Gastroesophageal sphincter (tissue), 3 donors: Measurements from ENCODE around the gene CIZ1.

ENCODE experiments used
- CTCF ChIP-seq, 4 experiments: fragments of 200-600 bp in 2 of 4; fragments of 450-650 bp in 2 of 4; sonication (generic) in 1 of 4; IDR thresholded peaks; one replicate each; pipeline ENCODE4 v1.5.1; 2017 to 2019; ENCODE audit warnings: antibody characterized with exemption in 4 of 4, mild to moderate bottlenecking in 2 of 4, moderate library complexity in 2 of 4
- POLR2A ChIP-seq, 2 donors: fragments of 450-650 bp; IDR thresholded peaks; one replicate each; pipeline ENCODE4 v1.6.1; 2017; ENCODE audit warnings: antibody characterized with exemption in 2 of 2, mild to moderate bottlenecking in 2 of 2, moderate library complexity in 1 of 2

DNA sequence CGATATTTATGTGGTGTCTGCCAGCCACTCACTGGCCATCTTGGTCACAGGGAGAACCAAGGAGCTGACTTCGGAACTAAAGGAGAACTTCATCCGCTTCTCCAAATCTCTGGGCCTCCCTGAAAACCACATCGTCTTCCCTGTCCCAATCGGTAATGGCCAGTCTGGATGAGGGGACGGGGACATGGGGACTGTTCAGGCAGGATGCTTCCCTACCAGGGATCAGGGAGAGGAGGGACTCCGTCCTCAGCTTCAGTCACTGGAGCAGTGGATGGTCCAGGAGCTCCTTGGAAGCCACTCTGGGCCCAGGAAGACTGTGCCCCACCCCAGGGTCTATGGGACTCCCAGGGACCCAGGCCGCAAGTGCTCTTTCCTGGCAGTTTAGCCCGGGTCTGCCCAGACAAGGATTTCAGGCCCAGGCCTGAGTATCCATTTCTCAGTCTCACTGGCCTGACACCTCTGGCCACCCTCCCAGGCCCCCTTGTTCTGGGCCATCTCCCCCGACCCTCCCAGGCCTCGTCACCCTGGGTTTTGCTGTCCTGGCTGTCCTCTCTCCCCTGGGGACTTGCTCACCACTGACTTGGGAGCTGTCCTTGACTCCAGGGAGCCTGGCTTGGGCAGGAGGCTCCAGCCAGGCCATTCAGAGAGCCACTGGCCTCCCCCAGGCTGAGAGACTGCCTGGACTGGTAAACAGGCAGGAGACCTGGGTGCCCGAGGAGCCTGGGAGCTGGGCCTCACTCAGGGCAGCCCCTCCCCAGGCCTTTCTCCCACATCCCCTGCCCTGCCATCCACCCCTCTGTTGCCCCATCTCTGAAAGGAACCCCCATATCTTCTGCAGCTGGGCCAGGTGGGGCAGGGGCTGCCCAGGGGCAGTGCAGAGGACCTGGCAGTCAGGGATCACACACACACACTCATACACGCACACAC is 39.0 kb downstream of the CIZ1 start:
- TF ChIP-seq POLR2A (IDR thresholded peaks at IDR 0.05) (no peak), CTCF (IDR thresholded peaks at IDR 0.05) (no peak)
